Activated T-cell treated with anti-CD3 and anti-CD28 coated beads for 48 hours (primary cell): ENCODE results near the gene ZNF385C.

Experiments
- DNase-seq: peaks from one replicate; pipeline ENCODE4 v3.0.0-alpha.2; 2020; ENCODE audit warnings: low read depth

The ZNF385C gene

GRCh38 chr17:42107597-42108576 lies 9.6 kb upstream of the ZNF385C start:
- DNase-seq, result peak; percentile 92

- no peak for DNase-seq
Observed at GRCh38 chr17:42107124-42107523, 8.9 kb upstream of the ZNF385C start.

- DNase-seq, result no peak
Observed at GRCh38 chr17:42106009-42106408, 7.7 kb upstream of the ZNF385C start.

- DNase-seq, result no peak
Observed at GRCh38 chr17:42104264-42104663, 6.0 kb upstream of the ZNF385C start.

GRCh38 chr17:42103221-42103954 lies 5.1 kb upstream of the ZNF385C start:
- no peak for DNase-seq

GRCh38 chr17:42101513-42102292 lies 3.4 kb upstream of the ZNF385C start:
- DNase-seq, result peak; percentile 74

- DNase-seq, result no peak
Observed at GRCh38 chr17:42098730-42099399, 592 bp upstream of the ZNF385C start.

- DNase-seq, result no peak
Observed at GRCh38 chr17:42096360-42097111, 1.7 kb downstream of the ZNF385C start.

- DNase-seq, result no peak
Observed at GRCh38 chr17:42094375-42095069, 3.8 kb downstream of the ZNF385C start.

- DNase-seq, result no peak
Observed at GRCh38 chr17:42092939-42093338, 5.3 kb downstream of the ZNF385C start.

GRCh38 chr17:42090964-42091790 lies 7.1 kb downstream of the ZNF385C start:
- DNase-seq, result no peak

GRCh38 chr17:42088736-42089135 lies 9.5 kb downstream of the ZNF385C start:
- no peak for DNase-seq

- DNase-seq, result no peak
Observed at GRCh38 chr17:42087736-42088705, 10.3 kb downstream of the ZNF385C start.

- no peak for DNase-seq
Observed at GRCh38 chr17:42087042-42087701, 11.1 kb downstream of the ZNF385C start.

- DNase-seq, result no peak
Observed at GRCh38 chr17:42081516-42082129, 16.6 kb downstream of the ZNF385C start.

- DNase-seq, result no peak
Observed at GRCh38 chr17:42079541-42079940, 18.7 kb downstream of the ZNF385C start.

GRCh38 chr17:42078396-42079043 lies 19.8 kb downstream of the ZNF385C start:
- no peak for DNase-seq
